ENCODE measurements around the gene C8A.

DNA sequence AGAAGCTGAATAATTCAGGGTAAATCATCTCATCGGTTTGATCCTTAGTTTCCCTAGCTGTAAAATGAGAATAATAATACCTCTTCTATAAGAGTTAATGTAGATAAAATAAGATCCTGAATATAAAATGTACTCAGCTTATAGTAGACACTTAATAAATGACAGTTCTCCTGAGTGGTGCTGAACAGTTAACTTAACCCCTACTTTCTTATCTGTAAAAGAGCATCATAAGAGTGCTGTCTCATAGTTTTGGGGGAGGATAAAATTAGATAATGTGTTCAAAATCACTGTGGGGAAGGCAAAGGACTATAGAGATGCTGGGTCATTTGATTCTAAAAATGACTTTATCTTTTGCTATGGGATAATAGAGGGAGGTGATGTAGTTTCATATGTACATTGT is 593 bp downstream of the C8A start:
- TF ChIP-seq POLR2AphosphoS5 (IDR thresholded peaks at IDR 0.05; ENCODE audit: low read depth, low read length) (no peak), TAF1 (IDR thresholded peaks at IDR 0.05; ENCODE audit: borderline replicate concordance, insufficient read depth, low read length) (no peak)
- TF ChIP-seq, protein P1, sequence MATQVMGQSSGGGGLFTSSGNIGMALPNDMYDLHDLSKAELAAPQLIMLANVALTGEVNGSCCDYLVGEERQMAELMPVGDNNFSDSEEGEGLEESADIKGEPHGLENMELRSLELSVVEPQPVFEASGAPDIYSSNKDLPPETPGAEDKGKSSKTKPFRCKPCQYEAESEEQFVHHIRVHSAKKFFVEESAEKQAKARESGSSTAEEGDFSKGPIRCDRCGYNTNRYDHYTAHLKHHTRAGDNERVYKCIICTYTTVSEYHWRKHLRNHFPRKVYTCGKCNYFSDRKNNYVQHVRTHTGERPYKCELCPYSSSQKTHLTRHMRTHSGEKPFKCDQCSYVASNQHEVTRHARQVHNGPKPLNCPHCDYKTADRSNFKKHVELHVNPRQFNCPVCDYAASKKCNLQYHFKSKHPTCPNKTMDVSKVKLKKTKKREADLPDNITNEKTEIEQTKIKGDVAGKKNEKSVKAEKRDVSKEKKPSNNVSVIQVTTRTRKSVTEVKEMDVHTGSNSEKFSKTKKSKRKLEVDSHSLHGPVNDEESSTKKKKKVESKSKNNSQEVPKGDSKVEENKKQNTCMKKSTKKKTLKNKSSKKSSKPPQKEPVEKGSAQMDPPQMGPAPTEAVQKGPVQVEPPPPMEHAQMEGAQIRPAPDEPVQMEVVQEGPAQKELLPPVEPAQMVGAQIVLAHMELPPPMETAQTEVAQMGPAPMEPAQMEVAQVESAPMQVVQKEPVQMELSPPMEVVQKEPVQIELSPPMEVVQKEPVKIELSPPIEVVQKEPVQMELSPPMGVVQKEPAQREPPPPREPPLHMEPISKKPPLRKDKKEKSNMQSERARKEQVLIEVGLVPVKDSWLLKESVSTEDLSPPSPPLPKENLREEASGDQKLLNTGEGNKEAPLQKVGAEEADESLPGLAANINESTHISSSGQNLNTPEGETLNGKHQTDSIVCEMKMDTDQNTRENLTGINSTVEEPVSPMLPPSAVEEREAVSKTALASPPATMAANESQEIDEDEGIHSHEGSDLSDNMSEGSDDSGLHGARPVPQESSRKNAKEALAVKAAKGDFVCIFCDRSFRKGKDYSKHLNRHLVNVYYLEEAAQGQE (IDR thresholded peaks at IDR 0.05; ENCODE audit: insufficient read depth in 1 of 2, low read depth in 2 of 2, low read length in 2 of 2), result no peak

All from PFSK-1 (cell line).